GM18858 (cell line): ENCODE measurements around the gene TSPAN8.
"Not testable (repeated sequence)": the region's sequence is repeated elsewhere in the genome, so short reads cannot be mapped to it uniquely, and the experiment has no call there.

ENCODE experiments used
- ATAC-seq: cut with Tn5 transposase; IDR thresholded peaks from one replicate; pipeline ENCODE4 v1.9.1; 2021; ENCODE audit not compliant: unreplicated experiment

Gene TSPAN8

DNA sequence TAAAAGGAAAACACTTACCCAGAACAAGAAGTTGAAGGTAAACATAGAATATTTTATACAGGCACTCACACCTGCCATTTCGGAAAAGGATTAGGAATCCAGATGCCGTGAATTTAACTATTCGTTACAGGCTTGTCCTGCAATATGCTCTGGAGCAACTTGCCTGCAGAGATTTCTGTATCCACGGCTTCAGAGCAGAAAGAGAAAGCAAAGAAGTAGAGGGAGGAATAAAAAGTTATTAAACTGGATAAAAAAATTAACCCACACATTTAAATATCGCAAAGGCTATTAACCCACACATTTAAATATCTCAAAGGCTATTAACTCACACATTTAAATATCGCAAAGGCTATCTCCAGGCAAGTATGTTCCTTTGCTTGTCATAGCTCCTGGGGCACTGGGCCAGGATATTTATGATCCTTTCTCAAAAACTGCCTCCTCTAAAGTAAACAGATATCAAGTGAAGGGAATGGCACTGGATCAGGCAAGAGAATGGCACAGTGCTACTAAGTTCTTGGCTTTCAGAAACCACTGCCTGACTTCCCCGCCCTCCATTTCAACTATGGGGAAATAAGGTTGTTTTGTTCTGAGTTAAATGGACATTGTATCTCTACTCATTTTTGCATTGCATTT is at the start of gene TSPAN8:
TSS of gene TSPAN8 (minus strand) at position 399 of the 633 bp plus-strand sequence. CDS start at position 78, 321 bp downstream.
- ATAC-seq, result no peak

- no peak for ATAC-seq
Observed at GRCh38 chr12:71201136-71201679, 43.4 kb upstream of the TSPAN8 start.

DNA sequence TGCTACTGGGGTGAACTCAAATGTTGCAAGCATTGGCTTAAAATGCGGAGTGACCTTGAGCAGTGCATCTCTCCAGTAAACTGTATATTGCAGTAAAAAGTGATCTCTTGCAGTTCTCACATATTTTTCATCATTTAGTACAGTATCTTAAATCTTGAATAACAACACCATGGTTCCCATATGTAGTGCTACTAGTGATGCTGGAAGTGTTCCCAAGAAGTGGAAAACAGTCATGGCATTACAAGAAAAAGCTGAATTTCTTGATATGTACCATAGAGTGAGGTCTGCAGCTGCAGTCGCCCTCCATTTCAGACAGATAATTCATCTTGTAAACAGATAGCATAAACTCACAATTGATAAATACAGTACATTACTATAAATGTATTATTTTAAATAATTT is 42.9 kb upstream of the TSPAN8 start:
- no peak for ATAC-seq

DNA sequence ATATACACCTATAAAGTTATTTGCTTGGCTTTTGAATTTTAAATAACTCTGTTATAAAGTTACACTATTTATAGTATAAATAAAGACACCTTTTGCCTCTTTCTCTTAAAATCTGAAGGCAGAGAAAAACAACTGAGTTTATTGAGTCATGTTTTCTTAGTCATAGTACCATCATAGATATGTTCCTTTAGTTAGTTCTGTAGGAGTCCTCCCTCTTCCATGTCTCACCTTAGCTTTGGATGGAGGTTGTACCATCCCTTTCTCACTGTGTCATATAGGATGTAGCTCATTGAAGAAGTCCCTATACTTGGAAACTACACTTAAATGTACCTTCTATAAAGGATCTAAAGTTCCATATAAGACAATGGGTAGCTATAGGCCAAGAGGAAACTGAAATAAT is 39.7 kb upstream of the TSPAN8 start:
- no peak for ATAC-seq

- no peak for ATAC-seq
Observed at GRCh38 chr12:71195338-71195896, 37.6 kb upstream of the TSPAN8 start.

- ATAC-seq, result no peak
Observed at GRCh38 chr12:71194657-71195056, 36.9 kb upstream of the TSPAN8 start.

DNA sequence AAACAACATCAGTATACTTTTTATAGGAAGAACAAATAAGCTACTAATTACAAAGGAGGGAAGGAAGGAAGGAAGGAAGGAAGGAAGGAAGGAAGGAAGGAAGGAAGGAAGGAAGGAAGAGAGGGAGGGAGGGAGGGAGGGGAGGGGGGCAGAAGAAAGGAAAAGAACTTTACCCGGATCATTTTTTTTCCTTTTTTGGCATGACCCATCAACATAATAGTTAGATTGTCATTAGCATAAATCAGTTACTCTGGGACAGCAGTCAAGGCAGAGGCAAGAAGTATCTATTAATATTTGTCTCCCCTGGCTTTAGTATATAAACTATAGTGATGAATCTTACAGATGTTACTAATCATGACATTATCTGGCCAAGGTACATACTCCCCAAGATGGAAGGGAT is 35.2 kb upstream of the TSPAN8 start:
- no peak for ATAC-seq

DNA sequence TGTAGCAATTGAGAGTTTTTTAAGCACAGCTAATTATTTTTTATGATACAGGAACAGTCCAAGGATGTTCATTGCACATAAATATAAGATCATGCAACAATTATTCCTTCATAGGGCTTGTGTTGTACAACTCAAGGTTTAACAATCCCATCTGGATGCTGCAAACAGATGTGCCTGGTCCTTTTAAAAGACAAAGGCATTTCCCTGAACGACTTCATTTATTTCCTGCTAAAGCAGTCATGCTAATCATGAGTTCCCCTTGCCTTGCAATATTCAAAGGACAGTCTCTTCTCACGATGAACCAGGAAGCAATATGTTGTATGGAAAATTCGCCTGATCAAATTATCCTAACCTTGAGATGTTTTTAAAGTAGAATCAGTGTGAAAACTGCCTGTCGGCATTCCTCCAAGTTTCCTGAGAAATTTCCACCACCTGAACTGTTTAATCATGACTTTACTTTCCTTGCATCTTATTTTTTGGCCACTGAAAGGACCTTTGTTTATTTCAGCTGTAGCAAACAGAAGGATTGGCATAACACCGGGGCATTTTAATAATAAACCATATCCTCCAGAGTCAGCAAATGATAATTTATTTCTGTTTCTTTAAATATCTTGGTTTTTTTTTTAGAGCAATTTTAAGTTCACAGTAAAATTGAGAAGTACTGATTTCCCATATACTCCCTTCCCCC is 33.9 kb upstream of the TSPAN8 start:
- ATAC-seq, result no peak

DNA sequence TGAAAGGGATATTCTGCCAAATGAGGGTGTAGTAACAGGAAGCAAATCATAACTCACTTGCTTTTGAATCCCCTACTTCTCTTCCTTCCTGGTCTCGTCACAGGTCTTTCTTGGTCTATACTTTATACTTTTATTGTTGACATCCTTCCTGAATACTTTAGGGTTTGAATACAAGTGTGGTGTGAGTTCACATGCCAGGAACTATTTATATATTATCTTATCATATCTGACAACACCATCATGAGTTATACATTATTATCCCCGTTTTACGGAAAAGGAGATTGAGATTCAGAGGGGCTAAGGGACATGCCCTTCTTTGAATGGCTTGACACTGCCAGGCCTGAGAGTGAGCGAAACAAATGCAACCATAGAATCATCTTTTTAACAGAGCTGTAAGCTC is 33.0 kb upstream of the TSPAN8 start:
- ATAC-seq, result no peak

DNA sequence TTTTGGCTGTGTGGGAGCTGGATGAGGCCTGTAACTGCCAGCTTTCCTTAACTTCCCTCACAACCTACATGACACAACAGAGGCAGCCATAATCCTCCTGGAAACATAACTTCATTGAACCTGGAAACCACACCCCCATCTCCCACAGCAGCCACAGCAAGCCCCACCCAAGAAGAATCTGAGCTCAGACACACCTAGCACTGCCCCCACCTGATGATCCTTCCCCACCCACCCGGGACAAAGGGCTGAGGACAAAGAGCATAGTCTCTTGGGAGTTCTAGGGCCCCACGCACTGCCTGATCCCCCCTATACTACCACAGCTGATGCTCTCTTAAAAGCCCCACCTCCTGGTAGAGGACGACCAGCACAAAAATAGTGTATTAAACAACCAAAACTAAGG is 29.6 kb upstream of the TSPAN8 start:
- no peak for ATAC-seq

DNA sequence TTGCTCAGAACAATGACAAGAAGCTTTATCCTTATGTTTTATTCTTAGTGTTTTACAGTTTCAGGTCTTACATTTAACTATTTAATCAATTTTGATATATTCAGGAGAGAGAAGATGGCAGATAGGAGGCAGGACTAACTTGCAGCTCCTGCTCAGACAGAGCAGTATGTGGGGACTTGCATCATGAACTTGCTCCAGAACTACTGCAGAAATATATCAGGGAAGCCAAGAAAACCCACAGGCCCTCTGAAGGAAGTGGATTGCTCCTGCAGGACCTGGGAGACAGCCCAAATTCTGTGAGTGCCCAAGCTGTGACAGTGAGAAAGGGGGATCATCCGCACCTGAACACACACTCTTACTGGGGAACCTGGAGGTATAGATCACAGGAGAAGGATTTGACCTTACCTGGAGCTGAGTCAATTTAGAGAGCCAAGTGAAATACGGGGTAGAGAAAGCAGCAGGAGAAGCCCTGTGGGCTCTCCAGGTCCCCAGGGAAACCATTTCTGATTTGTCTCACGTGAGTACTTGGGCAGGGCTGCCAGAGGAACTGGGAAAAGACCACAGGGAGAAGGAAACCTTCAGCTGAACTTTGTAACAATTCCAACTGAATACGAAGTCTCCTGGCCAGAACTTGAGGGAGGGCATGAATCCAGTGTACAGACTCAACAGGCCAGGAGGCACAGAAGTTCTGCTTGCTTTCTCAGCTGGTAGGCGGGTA is 28.9 kb upstream of the TSPAN8 start:
- ATAC-seq, result no peak

GRCh38 chr12:71183846-71184245 is 26.0 kb upstream of the TSPAN8 start:
- no peak for ATAC-seq

DNA sequence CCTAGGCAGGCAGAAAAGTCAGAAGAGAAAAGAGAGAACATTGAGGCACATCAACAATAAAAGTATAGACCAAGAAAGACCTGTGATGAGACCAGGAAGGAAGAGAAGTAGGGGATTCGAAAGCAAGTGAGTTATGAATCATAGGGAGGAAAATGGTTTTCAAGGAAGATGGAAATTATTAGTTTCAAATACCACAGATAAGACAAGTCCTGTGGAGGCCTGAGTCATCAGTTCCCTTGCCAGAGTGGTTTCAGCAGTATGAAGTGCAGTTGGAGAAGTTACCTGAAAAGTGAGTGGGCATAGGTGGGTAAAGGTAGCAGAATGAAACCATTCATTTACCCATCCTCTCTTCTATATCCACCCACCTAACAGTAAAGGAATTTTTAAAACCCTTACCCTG is 25.2 kb upstream of the TSPAN8 start:
- ATAC-seq, result no peak

DNA sequence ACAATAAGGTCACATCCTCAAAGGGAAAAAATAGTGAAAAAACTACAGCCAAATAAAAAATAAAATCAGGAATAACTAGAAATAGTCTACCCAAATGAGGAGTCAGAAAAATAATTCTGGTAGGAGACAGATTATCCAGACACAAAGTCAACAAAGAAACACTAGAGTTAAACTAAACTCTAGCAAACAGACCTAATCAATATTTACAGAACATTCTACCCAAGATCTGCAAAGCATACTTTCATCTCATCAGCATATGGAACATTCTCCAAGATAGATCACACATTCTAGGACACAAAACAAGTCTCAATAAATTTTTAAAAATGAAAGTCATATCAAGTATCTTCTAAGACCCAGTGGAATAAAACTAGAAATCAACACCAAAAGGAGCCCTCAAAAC is 20.4 kb upstream of the TSPAN8 start:
- no peak for ATAC-seq

DNA sequence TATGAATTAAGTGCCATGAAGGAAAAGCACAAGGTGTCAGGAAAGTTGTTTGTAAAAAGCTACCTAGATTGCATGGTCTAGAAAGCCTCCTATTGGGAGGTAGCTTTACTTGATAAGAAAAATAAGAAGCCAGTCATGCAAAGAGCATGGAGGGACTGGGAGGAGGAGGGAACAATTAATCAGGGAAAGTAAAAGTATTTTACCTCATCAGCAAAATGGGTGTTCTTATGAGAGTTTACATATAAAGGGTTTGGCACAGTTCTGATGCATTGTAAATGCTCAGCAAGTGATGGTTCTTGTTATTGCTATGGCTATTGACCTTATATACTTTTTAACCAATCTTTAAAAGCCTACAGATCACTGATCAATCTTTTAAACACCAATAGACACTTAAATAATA is 17.0 kb upstream of the TSPAN8 start:
- no peak for ATAC-seq

DNA sequence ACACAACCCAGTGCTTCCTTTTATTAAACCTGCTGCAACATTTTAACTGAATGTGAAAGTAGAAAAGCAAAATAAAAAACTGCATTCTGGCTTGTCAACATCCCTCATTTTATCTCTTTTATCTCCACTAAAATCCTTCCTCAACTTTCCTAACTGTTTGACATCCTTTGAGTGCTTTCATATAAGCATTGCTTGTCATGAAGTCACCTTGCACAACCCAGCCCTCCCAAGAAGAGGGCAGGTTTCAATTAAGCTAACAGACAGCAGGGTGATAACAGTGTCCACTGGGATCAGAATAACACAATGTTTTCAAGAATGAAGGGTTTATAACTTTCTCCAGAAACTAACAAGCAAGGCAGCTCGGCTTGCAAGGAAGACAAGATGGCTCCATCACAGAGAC is 16.3 kb upstream of the TSPAN8 start:
- ATAC-seq, result no peak

DNA sequence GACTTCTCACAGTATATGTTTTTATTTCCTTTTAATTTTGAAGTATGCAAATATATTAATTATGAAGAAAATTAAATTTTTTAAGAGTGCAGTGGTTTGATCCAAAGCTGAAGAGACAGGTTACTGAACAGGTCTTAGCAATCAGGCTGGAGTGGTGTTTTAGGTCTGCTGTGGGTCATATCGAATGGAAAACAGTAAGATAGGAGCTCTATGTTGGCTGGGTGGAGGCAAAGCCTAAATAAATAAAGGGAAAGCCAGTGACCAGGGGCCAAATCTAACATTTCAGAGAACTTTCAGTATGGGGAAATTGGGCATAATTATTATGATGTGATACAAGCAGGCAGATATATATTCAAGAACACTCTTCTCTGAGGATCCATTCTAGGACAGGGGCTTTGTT is 12.7 kb upstream of the TSPAN8 start:
- no peak for ATAC-seq

DNA sequence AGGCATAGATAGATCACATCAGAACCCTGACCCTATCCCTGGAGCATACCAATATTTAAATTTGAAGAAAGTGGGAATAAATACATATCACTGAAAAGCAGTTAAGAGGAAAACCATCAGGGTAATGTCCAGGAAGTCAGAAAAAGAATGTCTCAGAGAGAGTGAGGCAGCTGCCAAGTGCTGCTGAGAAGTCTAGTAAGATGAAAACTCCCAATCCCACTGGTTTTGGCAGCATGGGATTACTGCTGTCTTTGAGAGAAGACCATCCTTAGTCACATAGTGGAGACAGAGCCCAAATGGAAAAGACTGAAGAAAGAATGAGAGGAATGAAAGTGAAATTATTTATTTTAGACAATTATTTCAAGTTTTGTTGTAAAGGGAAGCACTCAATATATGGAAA is 11.5 kb upstream of the TSPAN8 start:
- no peak for ATAC-seq

GRCh38 chr12:71166862-71167496 is 9.2 kb upstream of the TSPAN8 start:
- ATAC-seq, result no peak

DNA sequence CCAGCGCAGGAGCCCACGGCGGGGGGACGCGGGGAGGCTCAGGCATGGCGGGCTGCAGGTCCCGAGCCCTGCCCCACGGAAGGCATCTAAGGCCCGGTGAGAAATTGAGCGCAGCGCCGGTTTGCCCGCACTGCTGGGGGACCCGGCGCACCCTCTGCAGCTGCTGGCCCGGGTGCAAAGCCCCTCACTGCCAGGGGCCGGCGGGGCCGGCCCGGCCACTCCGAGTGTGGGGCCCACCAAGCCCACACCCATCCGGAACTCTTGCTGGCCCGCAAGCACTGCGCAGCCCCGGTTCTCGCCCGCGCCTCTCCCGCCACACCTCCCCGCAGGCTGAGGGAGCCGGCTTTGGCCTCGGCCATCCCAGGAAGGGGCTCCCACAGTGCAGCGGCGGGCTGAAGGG is 8.5 kb upstream of the TSPAN8 start:
- ATAC-seq, result no peak

DNA sequence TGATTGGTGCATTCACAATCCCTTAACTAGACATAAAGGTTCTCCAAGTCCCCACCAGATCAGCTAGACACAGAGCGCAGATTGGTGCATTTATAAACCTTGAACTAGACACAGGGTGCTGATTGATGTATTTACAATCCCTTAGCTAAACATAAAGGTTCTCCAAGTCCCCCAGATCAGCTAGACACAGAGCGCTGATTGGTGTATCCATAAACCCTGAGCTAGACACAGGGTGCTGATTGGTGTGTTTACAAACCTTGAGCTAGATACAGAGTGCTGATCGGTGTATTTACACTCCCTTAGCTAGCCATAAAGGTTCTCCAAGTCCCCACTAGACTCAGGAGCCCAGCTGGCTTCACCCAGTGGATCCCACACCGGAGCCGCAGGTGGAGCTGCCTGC is 8.0 kb upstream of the TSPAN8 start:
- ATAC-seq, result not testable (repeated sequence)
